Activated T-helper 17 cell treated with anti-CD3 and anti-CD28 coated beads, Interleukin-2, amount 50 U/mL, for 72 hours (primary cell): ENCODE measurements around the gene MREG. TPM values are rescaled to one million over a fixed set of nuclear protein-coding genes. Genes with fewer than 3 reads are reported as not detected.

Source experiments
- ATAC-seq: fragments of 150-1000 bp; cut with Tn5 transposase; replicated peaks from 2 replicates; pipeline ENCODE4 v1.10.0; 2021; ENCODE audit warnings: mild to moderate bottlenecking, moderate library complexity
- H3K27ac Mint-ChIP-seq: one replicate; pipeline ENCODE4 v1.8.0; 2022; ENCODE audit warnings: mixed read lengths
- H3K27me3 Mint-ChIP-seq: one replicate; pipeline ENCODE4 v1.8.0; 2022; ENCODE audit warnings: mixed read lengths
- H3K36me3 Mint-ChIP-seq: one replicate; pipeline ENCODE4 v1.8.0; 2022; ENCODE audit warnings: low read depth, mild to moderate bottlenecking, mixed read lengths
- H3K4me1 Mint-ChIP-seq: one replicate; pipeline ENCODE4 v1.8.0; 2022; ENCODE audit warnings: mixed read lengths
- H3K4me3 Mint-ChIP-seq: one replicate; pipeline ENCODE4 v1.8.0; 2022; ENCODE audit warnings: mild to moderate bottlenecking, mixed read lengths
- H3K9me3 Mint-ChIP-seq: one replicate; pipeline ENCODE4 v1.8.0; 2022; ENCODE audit warnings: mixed read lengths
- total RNA-seq, 2 donors: library from RNA; stranded (reverse); gene quantifications; one replicate each; pipeline ENCODE4 v1.2.3, GENCODE V29; 2022

MREG gene
- 10 to 100 TPM in 1 of 2 donors, 1 to 10 TPM in 1; 7.5 to 22.0 TPM for total RNA-seq

- Mint-ChIP-seq H3K4me1 (peaks cover 31% of the 10 kb centered on the region), H3K9me3 (no peaks in the 10 kb centered on the region), H3K27ac (peak within 1 kb of the TSS; percentile 18), H3K4me3 (peak within 1 kb of the TSS; percentile 81), H3K27me3 (no peaks in the 10 kb centered on the region), H3K36me3 (no peaks in the 10 kb centered on the region)
- ATAC-seq, result peak; percentile 70
These were observed at the start of gene MREG for GRCh38 chr2:216013080-216013909. Gene MREG (minus strand): TSS chr2:216013551. CDS start chr2:216013327, 224 bp downstream.

GRCh38 chr2:216059233-216059834 is 46.0 kb upstream of the MREG start:
- no peak for ATAC-seq
- peak overlapping the region; percentile 86 for H3K4me3 Mint-ChIP-seq
- H3K4me1 Mint-ChIP-seq, result peaks cover 23% of the 10 kb centered on the region
- H3K27me3 Mint-ChIP-seq, result no peaks in the 10 kb centered on the region
- H3K27ac Mint-ChIP-seq, result peak overlapping the region; percentile 9
- H3K9me3 Mint-ChIP-seq, result no peaks in the 10 kb centered on the region
- peaks cover 36% of the 10 kb centered on the region for H3K36me3 Mint-ChIP-seq

GRCh38 chr2:216057688-216058193 is 44.4 kb upstream of the MREG start:
- ATAC-seq, result peak; percentile 91
- H3K27me3 Mint-ChIP-seq, result no peaks in the 10 kb centered on the region
- H3K9me3 Mint-ChIP-seq, result no peaks in the 10 kb centered on the region
- H3K4me3 Mint-ChIP-seq, result peak overlapping the region; percentile 86
- H3K36me3 Mint-ChIP-seq, result peaks cover 25% of the 10 kb centered on the region
- peaks cover 23% of the 10 kb centered on the region for H3K4me1 Mint-ChIP-seq
- peak overlapping the region; percentile 94 for H3K27ac Mint-ChIP-seq

GRCh38 chr2:216056739-216057138 is 43.4 kb upstream of the MREG start:
- H3K27ac Mint-ChIP-seq, result peak overlapping the region; percentile 94

GRCh38 chr2:216055680-216056079 is 42.3 kb upstream of the MREG start:
- Mint-ChIP-seq H3K9me3 (no peaks in the 10 kb centered on the region), H3K27me3 (no peaks in the 10 kb centered on the region), H3K36me3 (peaks cover 12% of the 10 kb centered on the region), H3K4me1 (peaks cover 18% of the 10 kb centered on the region), H3K4me3 (no peak overlapping the region), H3K27ac (peak overlapping the region; percentile 12)
- no peak for ATAC-seq

More at GRCh38 chr2:216056739-216057138, 43.4 kb upstream of the MREG start:
- ATAC-seq, result no peak
- Mint-ChIP-seq H3K36me3 (peaks cover 15% of the 10 kb centered on the region), H3K4me3 (peak overlapping the region; percentile 86), H3K9me3 (no peaks in the 10 kb centered on the region), H3K27me3 (no peaks in the 10 kb centered on the region), H3K4me1 (peaks cover 20% of the 10 kb centered on the region)

GRCh38 chr2:216052420-216052819 is 39.1 kb upstream of the MREG start:
- peaks cover 35% of the 10 kb centered on the region for H3K36me3 Mint-ChIP-seq
- H3K4me3 Mint-ChIP-seq, result no peak overlapping the region
- no peaks in the 10 kb centered on the region for H3K9me3 Mint-ChIP-seq
- H3K27me3 Mint-ChIP-seq, result no peaks in the 10 kb centered on the region
- H3K27ac Mint-ChIP-seq, result no peak overlapping the region
- peaks cover 10% of the 10 kb centered on the region for H3K4me1 Mint-ChIP-seq
- no peak for ATAC-seq

- ATAC-seq, result no peak
- Mint-ChIP-seq H3K4me1 (peaks cover 7% of the 10 kb centered on the region), H3K27me3 (no peaks in the 10 kb centered on the region), H3K27ac (no peak overlapping the region), H3K9me3 (no peaks in the 10 kb centered on the region), H3K4me3 (no peak overlapping the region), H3K36me3 (peaks cover 35% of the 10 kb centered on the region)
These were observed 38.0 kb upstream of the MREG start for GRCh38 chr2:216051350-216051749.

- Mint-ChIP-seq H3K27ac (no peak overlapping the region), H3K36me3 (peaks cover 38% of the 10 kb centered on the region), H3K9me3 (no peaks in the 10 kb centered on the region), H3K4me3 (no peak overlapping the region), H3K27me3 (no peaks in the 10 kb centered on the region), H3K4me1 (peaks cover 5% of the 10 kb centered on the region)
- no peak for ATAC-seq
These were observed 36.1 kb upstream of the MREG start for GRCh38 chr2:216049452-216049851.

GRCh38 chr2:216047397-216047796 is 34.0 kb upstream of the MREG start:
- Mint-ChIP-seq H3K9me3 (no peaks in the 10 kb centered on the region), H3K27ac (no peak overlapping the region), H3K36me3 (peaks cover 54% of the 10 kb centered on the region), H3K4me3 (no peak overlapping the region), H3K27me3 (no peaks in the 10 kb centered on the region), H3K4me1 (peaks cover 5% of the 10 kb centered on the region)
- no peak for ATAC-seq

- peak overlapping the region; percentile 33 for H3K4me3 Mint-ChIP-seq
- no peaks in the 10 kb centered on the region for H3K27me3 Mint-ChIP-seq
- peaks cover 5% of the 10 kb centered on the region for H3K4me1 Mint-ChIP-seq
- peaks cover 58% of the 10 kb centered on the region for H3K36me3 Mint-ChIP-seq
- H3K27ac Mint-ChIP-seq, result peak overlapping the region; percentile 68
- peak; percentile 99 for ATAC-seq
- H3K9me3 Mint-ChIP-seq, result no peaks in the 10 kb centered on the region
These were observed 31.6 kb upstream of the MREG start for GRCh38 chr2:216044883-216045486.

GRCh38 chr2:216043949-216044348 is 30.6 kb upstream of the MREG start:
- peaks cover 5% of the 10 kb centered on the region for H3K4me1 Mint-ChIP-seq
- H3K27me3 Mint-ChIP-seq, result no peaks in the 10 kb centered on the region
- H3K9me3 Mint-ChIP-seq, result no peaks in the 10 kb centered on the region
- ATAC-seq, result no peak
- H3K4me3 Mint-ChIP-seq, result no peak overlapping the region
- peak overlapping the region; percentile 14 for H3K27ac Mint-ChIP-seq
- peaks cover 58% of the 10 kb centered on the region for H3K36me3 Mint-ChIP-seq

GRCh38 chr2:216041438-216041837 is 28.1 kb upstream of the MREG start:
- Mint-ChIP-seq H3K9me3 (no peaks in the 10 kb centered on the region), H3K27me3 (no peaks in the 10 kb centered on the region), H3K4me1 (peaks cover 5% of the 10 kb centered on the region), H3K36me3 (peaks cover 59% of the 10 kb centered on the region), H3K4me3 (no peak overlapping the region), H3K27ac (no peak overlapping the region)
- no peak for ATAC-seq

- no peak for ATAC-seq
- Mint-ChIP-seq H3K27ac (peak overlapping the region; percentile 66), H3K9me3 (no peaks in the 10 kb centered on the region), H3K4me1 (no peaks in the 10 kb centered on the region), H3K27me3 (no peaks in the 10 kb centered on the region), H3K36me3 (peaks cover 49% of the 10 kb centered on the region), H3K4me3 (no peak overlapping the region)
These were observed 26.6 kb upstream of the MREG start for GRCh38 chr2:216039918-216040317.

GRCh38 chr2:216034065-216034464 is 20.7 kb upstream of the MREG start:
- Mint-ChIP-seq H3K4me1 (peaks cover 20% of the 10 kb centered on the region), H3K27me3 (no peaks in the 10 kb centered on the region), H3K9me3 (no peaks in the 10 kb centered on the region), H3K27ac (no peak overlapping the region), H3K4me3 (no peak overlapping the region), H3K36me3 (peaks cover 19% of the 10 kb centered on the region)
- peak; percentile 30 for ATAC-seq
